ENCODE data around the gene RGPD3.
"Not testable (repeated sequence)": the region's sequence is repeated elsewhere in the genome, so short reads cannot be mapped to it uniquely, and the experiment has no call there.

- TF ChIP-seq POLR2A, CTCF (IDR thresholded peaks at IDR 0.05): not testable (repeated sequence)
- TF ChIP-seq EP300 (IDR thresholded peaks at IDR 0.05) (peak in 3 of 4 donors; percentile 9 to 22 (median 9)), POLR2AphosphoS5 (IDR thresholded peaks at IDR 0.05) (peak in 1 of 2 donors; percentile 65)
Measured at GRCh38 chr2:106511476-106511901, 43.3 kb upstream of the RGPD3 start.
